ENCODE results near the gene IKZF2. TPM values are rescaled to one million over a fixed set of nuclear protein-coding genes. Genes with fewer than 3 reads are reported as not detected.

The IKZF2 gene
- total RNA-seq, 1 experiment from 2014 or later, result 1.6 TPM

GRCh38 chr2:213016166-213016983, 135.0 kb downstream of the IKZF2 start:
- Histone ChIP-seq H2AFZ (ENCODE audit: low read depth, low read length, poor library complexity, severe bottlenecking) (no peak overlapping the region), H3K9me2 (ENCODE audit: insufficient read depth) (no peaks in the 10 kb centered on the region), H4K20me1 (ENCODE audit: insufficient read depth) (no peaks in the 10 kb centered on the region), H3K9me3 (ENCODE audit: control insufficient read depth in 1 of 2, insufficient read depth in 1 of 2, low read depth in 1 of 2, low read length in 2 of 2) (no peaks in the 10 kb centered on the region), H3K36me3 (ENCODE audit: control insufficient read depth in 1 of 2, insufficient read depth in 2 of 2, low read length in 2 of 2) (no peaks in the 10 kb centered on the region), H3K4me3 (replicated peaks in 1 of 2; ENCODE audit: low read depth in 1 of 2, low read length in 2 of 2) (no peak overlapping the region), H3K27me3 (ENCODE audit: insufficient read depth, low read length) (no peaks in the 10 kb centered on the region), H3K27ac (ENCODE audit: low read depth, low read length) (no peak overlapping the region), H3K79me2 (ENCODE audit: insufficient read depth, low read length) (no peaks in the 10 kb centered on the region), H3K4me1 (ENCODE audit: control insufficient read depth in 1 of 2, insufficient read depth in 2 of 2, low read length in 2 of 2) (no peaks in the 10 kb centered on the region), H3K9ac (ENCODE audit: low read length) (no peak overlapping the region), H3K4me2 (ENCODE audit: low read length) (no peak overlapping the region)
- CTCF ChIA-PET, result no interaction called here
- RAD21 ChIA-PET (ENCODE audit: low non-redundant PET in 1 of 2, low total read pairs in 2 of 2, uncharacterized antibody in 2 of 2, unreplicated experiment in 2 of 2), result no interaction called here
- TF ChIP-seq ZNF274 (IDR thresholded peaks at IDR 0.05; ENCODE audit: low read depth, low read length), result no peak
- TF ChIP-seq ELF1 (IDR thresholded peaks at IDR 0.05; ENCODE audit: borderline replicate concordance, low read depth), result no peak
- TF ChIP-seq SP1 (IDR thresholded peaks at IDR 0.05; ENCODE audit: low read depth), result no peak
- no peak for TF ChIP-seq SRF (IDR thresholded peaks at IDR 0.05; ENCODE audit: low read depth)
- no peak for TF ChIP-seq CBX3 (IDR thresholded peaks at IDR 0.05; ENCODE audit: low read depth)
- TF ChIP-seq EZH2 (IDR thresholded peaks at IDR 0.05), result no peak
- TF ChIP-seq CEBPB (IDR thresholded peaks at IDR 0.05; ENCODE audit: low read depth), result no peak
- TF ChIP-seq POLR2A (IDR thresholded peaks at IDR 0.05; ENCODE audit: borderline replicate concordance, extremely low read depth, insufficient read depth, insufficient read length), result no peak
- no peak for TF ChIP-seq SIN3A (IDR thresholded peaks at IDR 0.05; ENCODE audit: low read depth)
- TF ChIP-seq FOSL1 (IDR thresholded peaks at IDR 0.05; ENCODE audit: low read depth), result no peak
- no peak for TF ChIP-seq ATF3 (IDR thresholded peaks at IDR 0.05)
- no peak for TF ChIP-seq EZH2phosphoT487 (IDR thresholded peaks at IDR 0.05; ENCODE audit: borderline replicate concordance)
- TF ChIP-seq ZFX (IDR thresholded peaks at IDR 0.05), result no peak
- TF ChIP-seq YY1 (IDR thresholded peaks at IDR 0.05; ENCODE audit: extremely low read depth, insufficient replicate concordance, low read depth, low read length), result no peak
- intact Hi-C loops (cut with micrococcal nuclease), result no loop called here
- ATAC-seq (no peak), DNase-seq (ENCODE audit: low read depth, low spot score) (no peak)
- no TSS peak for BruUV-seq (replicated peaks)
- POLR2A ChIA-PET, result no interaction called here
